Measurements from ENCODE around the gene EPHB2.

DNA sequence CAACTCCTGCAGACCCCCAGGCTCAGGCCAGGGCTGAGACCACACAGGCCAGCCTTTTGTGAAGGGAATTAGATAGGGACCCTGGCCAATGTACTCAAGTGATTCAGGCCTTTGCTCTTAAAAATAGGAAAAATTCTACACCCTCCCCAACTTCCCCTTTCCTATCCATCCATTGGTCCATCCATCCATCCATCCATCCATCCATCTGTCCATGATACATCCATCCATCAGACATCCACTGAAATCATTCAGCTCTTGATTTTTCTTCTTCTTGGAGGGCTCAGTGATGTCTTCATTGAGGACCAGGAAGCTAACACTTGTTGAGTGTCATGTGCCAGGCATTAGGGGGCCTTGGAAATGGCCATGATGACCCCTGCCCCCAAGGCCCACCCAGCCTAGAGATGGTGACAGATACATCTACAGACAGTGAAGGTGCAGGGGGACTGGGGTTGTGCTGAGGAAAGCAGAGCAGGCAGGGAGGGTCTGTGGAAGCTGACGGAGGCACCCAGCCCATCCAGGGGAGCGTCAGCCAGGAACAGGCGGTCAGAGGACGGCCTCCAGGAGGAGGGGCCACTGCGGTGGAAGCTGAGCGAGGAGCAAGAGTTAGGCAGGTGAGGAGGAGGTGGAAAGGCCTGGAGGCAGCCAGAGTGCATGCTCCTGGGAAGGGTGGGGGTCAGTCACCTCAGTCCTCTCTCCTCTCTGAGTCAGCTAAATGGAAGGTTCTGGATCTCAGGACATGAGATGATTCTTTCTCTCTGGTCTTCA is 81.9 kb downstream of the EPHB2 start:
- TF ChIP-seq, protein P1, sequence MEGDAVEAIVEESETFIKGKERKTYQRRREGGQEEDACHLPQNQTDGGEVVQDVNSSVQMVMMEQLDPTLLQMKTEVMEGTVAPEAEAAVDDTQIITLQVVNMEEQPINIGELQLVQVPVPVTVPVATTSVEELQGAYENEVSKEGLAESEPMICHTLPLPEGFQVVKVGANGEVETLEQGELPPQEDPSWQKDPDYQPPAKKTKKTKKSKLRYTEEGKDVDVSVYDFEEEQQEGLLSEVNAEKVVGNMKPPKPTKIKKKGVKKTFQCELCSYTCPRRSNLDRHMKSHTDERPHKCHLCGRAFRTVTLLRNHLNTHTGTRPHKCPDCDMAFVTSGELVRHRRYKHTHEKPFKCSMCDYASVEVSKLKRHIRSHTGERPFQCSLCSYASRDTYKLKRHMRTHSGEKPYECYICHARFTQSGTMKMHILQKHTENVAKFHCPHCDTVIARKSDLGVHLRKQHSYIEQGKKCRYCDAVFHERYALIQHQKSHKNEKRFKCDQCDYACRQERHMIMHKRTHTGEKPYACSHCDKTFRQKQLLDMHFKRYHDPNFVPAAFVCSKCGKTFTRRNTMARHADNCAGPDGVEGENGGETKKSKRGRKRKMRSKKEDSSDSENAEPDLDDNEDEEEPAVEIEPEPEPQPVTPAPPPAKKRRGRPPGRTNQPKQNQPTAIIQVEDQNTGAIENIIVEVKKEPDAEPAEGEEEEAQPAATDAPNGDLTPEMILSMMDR (IDR thresholded peaks at IDR 0.05): no peak
- TF ChIP-seq, protein P2, sequence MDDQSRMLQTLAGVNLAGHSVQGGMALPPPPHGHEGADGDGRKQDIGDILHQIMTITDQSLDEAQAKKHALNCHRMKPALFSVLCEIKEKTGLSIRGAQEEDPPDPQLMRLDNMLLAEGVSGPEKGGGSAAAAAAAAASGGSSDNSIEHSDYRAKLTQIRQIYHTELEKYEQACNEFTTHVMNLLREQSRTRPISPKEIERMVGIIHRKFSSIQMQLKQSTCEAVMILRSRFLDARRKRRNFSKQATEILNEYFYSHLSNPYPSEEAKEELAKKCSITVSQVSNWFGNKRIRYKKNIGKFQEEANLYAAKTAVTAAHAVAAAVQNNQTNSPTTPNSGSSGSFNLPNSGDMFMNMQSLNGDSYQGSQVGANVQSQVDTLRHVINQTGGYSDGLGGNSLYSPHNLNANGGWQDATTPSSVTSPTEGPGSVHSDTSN (IDR thresholded peaks at IDR 0.05): no peak
